Measurements from ENCODE around the gene VDAC1. TPM values are rescaled to one million over a fixed set of nuclear protein-coding genes. Genes with fewer than 3 reads are reported as not detected.

VDAC1 gene
- total RNA-seq, 3 donors from 2014 or later = 153 to 283 (median 246) TPM

GRCh38 chr5:134047687-134048056, 42.9 kb upstream of the VDAC1 start:
- no peaks in the 10 kb centered on the region for H3K9me3 ChIP-seq
- ATAC-seq (no peak), DNase-seq (no peak)
- no peaks in the 10 kb centered on the region for H3K4me1 ChIP-seq (ENCODE audit: low read depth)
- H3K36me3 ChIP-seq (ENCODE audit: low read depth) = no peaks in the 10 kb centered on the region
- no peak overlapping the region for H3K4me3 ChIP-seq
- no peak for TF ChIP-seq CTCF (IDR thresholded peaks at IDR 0.05)
- intact Hi-C loops (cut with DNase I, micrococcal nuclease) = loop anchor here (10.0 kb wide), 1 partner anchor 97 kb away; no protein-coding TSS in a partner anchor

- DNase-seq (no peak), ATAC-seq (peak; percentile 31)
- Histone ChIP-seq H3K4me3 (no peak overlapping the region), H3K4me1 (ENCODE audit: low read depth) (no peaks in the 10 kb centered on the region), H3K36me3 (ENCODE audit: low read depth) (no peaks in the 10 kb centered on the region), H3K9me3 (no peaks in the 10 kb centered on the region)
- no peak for TF ChIP-seq CTCF (IDR thresholded peaks at IDR 0.05)
- intact Hi-C loops (cut with DNase I, micrococcal nuclease) = loop anchor here (10.0 kb wide), 1 partner anchor 98 kb away; no protein-coding TSS in a partner anchor
Observed at GRCh38 chr5:134046801-134047686, 42.3 kb upstream of the VDAC1 start.

- Histone ChIP-seq H3K36me3 (ENCODE audit: low read depth) (no peaks in the 10 kb centered on the region), H3K9me3 (no peaks in the 10 kb centered on the region), H3K4me1 (ENCODE audit: low read depth) (no peaks in the 10 kb centered on the region), H3K4me3 (no peak overlapping the region)
- TF ChIP-seq CTCF (IDR thresholded peaks at IDR 0.05) = no peak
- DNase-seq = no peak
- no peak for ATAC-seq
- intact Hi-C loops (cut with DNase I, micrococcal nuclease) = loop anchor here (10.0 kb wide), 1 partner anchor 98 kb away; no protein-coding TSS in a partner anchor
Observed at GRCh38 chr5:134046330-134046729, 41.6 kb upstream of the VDAC1 start.

GRCh38 chr5:134043793-134044792, 39.3 kb upstream of the VDAC1 start:
- no peak for ATAC-seq
- no peaks in the 10 kb centered on the region for H3K4me1 ChIP-seq (ENCODE audit: low read depth)
- DNase-seq = no peak
- H3K36me3 ChIP-seq (ENCODE audit: low read depth) = no peaks in the 10 kb centered on the region
- TF ChIP-seq CTCF (IDR thresholded peaks at IDR 0.05) = no peak
- intact Hi-C loops (cut with DNase I, micrococcal nuclease) = loop anchor here (10.0 kb wide), 1 partner anchor 101 kb away; no protein-coding TSS in a partner anchor
- no peaks in the 10 kb centered on the region for H3K9me3 ChIP-seq
- no peak overlapping the region for H3K4me3 ChIP-seq

- TF ChIP-seq CTCF (IDR thresholded peaks at IDR 0.05) = no peak
- H3K4me1 ChIP-seq (ENCODE audit: low read depth) = no peaks in the 10 kb centered on the region
- no peak overlapping the region for H3K4me3 ChIP-seq
- intact Hi-C loops (cut with DNase I, micrococcal nuclease) = loop anchor here (10.0 kb wide), 1 partner anchor 103 kb away; no protein-coding TSS in a partner anchor
- no peaks in the 10 kb centered on the region for H3K9me3 ChIP-seq
- DNase-seq = no peak
- no peaks in the 10 kb centered on the region for H3K36me3 ChIP-seq (ENCODE audit: low read depth)
- ATAC-seq = no peak
Observed at GRCh38 chr5:134041570-134042411, 37.0 kb upstream of the VDAC1 start.
